ENCODE data around the gene AK4. TPM values are rescaled to one million over a fixed set of nuclear protein-coding genes. Genes with fewer than 3 reads are reported as not detected.

AK4 gene
- total RNA-seq, 4 donors from 2014 or later = 39.6 to 72.7 (median 60.7) TPM

GRCh38 chr1:65255035-65255655, 107.1 kb downstream of the AK4 start:
- ATAC-seq = no peak
- Histone ChIP-seq H3K27ac (peak overlapping the region in 3 of 4 donors; percentile 71 to 84 (median 76)), H3K4me1 (peaks cover 0 to 22% (median 9%) of the 10 kb centered on the region in 3 donors)

GRCh38 chr1:65255656-65256050, 107.7 kb downstream of the AK4 start:
- Histone ChIP-seq H3K9me3 (no peaks in the 10 kb centered on the region), H3K27me3 (no peaks in the 10 kb centered on the region), H3K4me1 (peaks cover 0 to 22% (median 9%) of the 10 kb centered on the region in 3 donors), H3K36me3 (no peaks in the 10 kb centered on the region), H3K27ac (peak overlapping the region in 2 of 4 donors; percentile 9 to 84), H3K4me3 (peak overlapping the region in 1 of 2 donors; percentile 87)
- no peak for ATAC-seq
- TF ChIP-seq CTCF (IDR thresholded peaks at IDR 0.05) (no peak), EP300 (IDR thresholded peaks at IDR 0.05) (no peak), POLR2A (IDR thresholded peaks at IDR 0.05) (no peak), POLR2AphosphoS5 (IDR thresholded peaks at IDR 0.05) (no peak)
- 70 to 89% methylated on average over 4 to 9 of the region's 9 CpGs for WGBS, 2 donors (ENCODE audit: low coverage in 1 of 2)

More at GRCh38 chr1:65255035-65255655, 107.1 kb downstream of the AK4 start:
- Histone ChIP-seq H3K27me3 (no peaks in the 10 kb centered on the region), H3K9me3 (no peaks in the 10 kb centered on the region), H3K36me3 (no peaks in the 10 kb centered on the region), H3K4me3 (peak overlapping the region; percentile 49 to 87)
- TF ChIP-seq CTCF (IDR thresholded peaks at IDR 0.05) (no peak), POLR2AphosphoS5 (IDR thresholded peaks at IDR 0.05) (no peak), POLR2A (IDR thresholded peaks at IDR 0.05) (no peak)
- 12 to 24% methylated on average over 10 to 16 of the region's 23 CpGs for WGBS, 2 donors (ENCODE audit: low coverage in 1 of 2)

GRCh38 chr1:65256860-65257708, 109.1 kb downstream of the AK4 start:
- no peak for TF ChIP-seq CTCF (IDR thresholded peaks at IDR 0.05)
- no peak for TF ChIP-seq POLR2AphosphoS5 (IDR thresholded peaks at IDR 0.05)
- TF ChIP-seq EP300 (IDR thresholded peaks at IDR 0.05) = no peak
- no peak for TF ChIP-seq POLR2A (IDR thresholded peaks at IDR 0.05)
- no peak for ATAC-seq

GRCh38 chr1:65258106-65258505, 110.1 kb downstream of the AK4 start:
- no peaks in the 10 kb centered on the region for H3K27me3 ChIP-seq
- ATAC-seq = no peak
- no peak overlapping the region for H3K27ac ChIP-seq
- no peaks in the 10 kb centered on the region for H3K9me3 ChIP-seq
- H3K4me1 ChIP-seq = peaks cover 0 to 22% (median 9%) of the 10 kb centered on the region in 3 donors
- TF ChIP-seq CTCF (IDR thresholded peaks at IDR 0.05) = no peak
- TF ChIP-seq POLR2A (IDR thresholded peaks at IDR 0.05) = no peak
- no peak for TF ChIP-seq POLR2AphosphoS5 (IDR thresholded peaks at IDR 0.05)
- no peak for TF ChIP-seq EP300 (IDR thresholded peaks at IDR 0.05)
- no peak overlapping the region for H3K4me3 ChIP-seq
- H3K36me3 ChIP-seq = no peaks in the 10 kb centered on the region

More at GRCh38 chr1:65256860-65257708, 109.1 kb downstream of the AK4 start:
- Histone ChIP-seq H3K27ac (no peak overlapping the region), H3K4me3 (no peak overlapping the region), H3K9me3 (no peaks in the 10 kb centered on the region), H3K4me1 (peaks cover 0 to 22% (median 9%) of the 10 kb centered on the region in 3 donors), H3K36me3 (no peaks in the 10 kb centered on the region), H3K27me3 (no peaks in the 10 kb centered on the region)
- 86 to 95% methylated on average over 4 to 7 of the region's 7 CpGs for WGBS, 2 donors (ENCODE audit: low coverage in 1 of 2)

Measured in gastroesophageal sphincter (tissue), 4 donors.